ENCODE measurements around the gene AP2B1.

The AP2B1 gene

GRCh38 chr17:35641032-35641431 lies 53.9 kb downstream of the AP2B1 start:
- no peak for DNase-seq

GRCh38 chr17:35645923-35646322 lies 58.8 kb downstream of the AP2B1 start:
- DNase-seq = no peak

- no peak for DNase-seq
Observed at GRCh38 chr17:35651467-35651866, 64.3 kb downstream of the AP2B1 start.

- no peak for DNase-seq
Observed at GRCh38 chr17:35653619-35654361, 66.7 kb downstream of the AP2B1 start.

GRCh38 chr17:35655303-35655702 lies 68.2 kb downstream of the AP2B1 start:
- no peak for DNase-seq

- DNase-seq = no peak
Observed at GRCh38 chr17:35660902-35661301, 73.8 kb downstream of the AP2B1 start.

- no peak for DNase-seq
Observed at GRCh38 chr17:35664685-35665084, 77.6 kb downstream of the AP2B1 start.

- no peak for DNase-seq
Observed at GRCh38 chr17:35665662-35666061, 78.5 kb downstream of the AP2B1 start.

- no peak for DNase-seq
Observed at GRCh38 chr17:35666070-35666469, 78.9 kb downstream of the AP2B1 start.

- no peak for DNase-seq
Observed at GRCh38 chr17:35666967-35667532, 79.9 kb downstream of the AP2B1 start.

- DNase-seq = no peak
Observed at GRCh38 chr17:35668802-35669201, 81.7 kb downstream of the AP2B1 start.

- DNase-seq = no peak
Observed at GRCh38 chr17:35674552-35674951, 87.4 kb downstream of the AP2B1 start.

GRCh38 chr17:35676441-35676840 lies 89.3 kb downstream of the AP2B1 start:
- no peak for DNase-seq

- no peak for DNase-seq
Observed at GRCh38 chr17:35679007-35679682, 92.0 kb downstream of the AP2B1 start.

- DNase-seq = no peak
Observed at GRCh38 chr17:35683591-35683990, 96.5 kb downstream of the AP2B1 start.

GRCh38 chr17:35684055-35684802 lies 97.1 kb downstream of the AP2B1 start:
- DNase-seq = no peak

GRCh38 chr17:35692512-35693210 lies 105.5 kb downstream of the AP2B1 start:
- DNase-seq = no peak

- DNase-seq = no peak
Observed at GRCh38 chr17:35693662-35694061, 106.5 kb downstream of the AP2B1 start.

- DNase-seq = no peak
Observed at GRCh38 chr17:35694906-35695305, 107.8 kb downstream of the AP2B1 start.

- DNase-seq = no peak
Observed at GRCh38 chr17:35695613-35696012, 108.5 kb downstream of the AP2B1 start.

GRCh38 chr17:35698800-35699199 lies 111.7 kb downstream of the AP2B1 start:
- no peak for DNase-seq

GRCh38 chr17:35700150-35700549 lies 113.0 kb downstream of the AP2B1 start:
- no peak for DNase-seq

- DNase-seq = no peak
Observed at GRCh38 chr17:35701491-35701890, 114.4 kb downstream of the AP2B1 start.

All from CD4-positive, alpha-beta T cell treated with Interleukin-10 for 1 hour (primary cell).